DOHH2 (cell line): Measurements from ENCODE around the gene MEPE.

ENCODE experiments used
- H3F3A ChIP-seq: fragments of 200-600 bp; sonication (generic), shearing (Covaris generic); 2 replicates; pipeline ENCODE4 v1.6.0; 2016; ENCODE audit warnings: antibody characterized with exemption, mild to moderate bottlenecking; ENCODE audit not compliant: control insufficient read depth, insufficient read depth
- H3K27ac ChIP-seq: fragments of 200-600 bp; sonication (generic); 2 replicates; pipeline ENCODE4 v1.5.1; 2014; ENCODE audit warnings: low read depth, mild to moderate bottlenecking, low read length, moderate library complexity
- H3K27me3 ChIP-seq: fragments of 200-600 bp; sonication (generic); 2 replicates; pipeline ENCODE4 v1.6.1; 2014; ENCODE audit warnings: mild to moderate bottlenecking, low read length, mixed read lengths; ENCODE audit not compliant: control insufficient read depth
- H3K36me3 ChIP-seq: fragments of 200-600 bp; sonication (generic); 2 replicates; pipeline ENCODE4 v1.6.1; 2014; ENCODE audit warnings: mild to moderate bottlenecking, low read length, moderate library complexity, mixed read lengths; ENCODE audit not compliant: control insufficient read depth
- H3K4me1 ChIP-seq: fragments of 200-600 bp; sonication (generic); 2 replicates; pipeline ENCODE4 v1.6.1; 2014; ENCODE audit warnings: mild to moderate bottlenecking, low read length, mixed read lengths; ENCODE audit not compliant: control insufficient read depth
- H3K4me2 ChIP-seq: fragments of 200-600 bp; sonication (generic); 2 replicates; pipeline ENCODE4 v1.6.0; 2014; ENCODE audit warnings: mild to moderate bottlenecking, low read length, moderate library complexity
- H3K4me3 ChIP-seq: fragments of 200-600 bp; sonication (generic); 2 replicates; pipeline ENCODE4 v1.5.1; 2014; ENCODE audit warnings: mild to moderate bottlenecking, low read length, mixed read lengths
- H3K79me2 ChIP-seq: fragments of 200-600 bp; sonication (generic); 2 replicates; pipeline ENCODE4 v1.6.1; 2014; ENCODE audit warnings: mild to moderate bottlenecking, low read length, mixed read lengths; ENCODE audit not compliant: control insufficient read depth
- H3K9me2 ChIP-seq: fragments of 200-600 bp; sonication (generic); replicated peaks from 2 replicates; pipeline ENCODE4 v1.6.1; 2014; ENCODE audit warnings: mild to moderate bottlenecking, low read length, mixed read lengths; ENCODE audit not compliant: control insufficient read depth
- H3K9me3 ChIP-seq: fragments of 200-600 bp; sonication (generic); 2 replicates; pipeline ENCODE4 v1.6.1; 2014; ENCODE audit warnings: antibody characterized with exemption, low read length, mixed read lengths; ENCODE audit not compliant: control insufficient read depth, insufficient read depth
- H4K20me1 ChIP-seq: fragments of 200-600 bp; sonication (generic); 2 replicates; pipeline ENCODE4 v1.6.0; 2014; ENCODE audit warnings: low read depth, mild to moderate bottlenecking, antibody characterized with exemption, low read length, moderate library complexity; ENCODE audit not compliant: control insufficient read depth, insufficient read depth
- EZH2phosphoT487 ChIP-seq: fragments of 200-600 bp; sonication (generic); IDR thresholded peaks from 2 replicates; pipeline ENCODE4 v1.6.1; 2017; ENCODE audit warnings: borderline replicate concordance, mild to moderate bottlenecking, antibody characterized with exemption, low read length, moderate library complexity, mixed read lengths
- TF ChIP-seq, protein P1 (sequence below): fragments of 200-600 bp; sonication (generic); IDR thresholded peaks from one replicate; pipeline ENCODE4 v1.5.1; 2014; ENCODE audit warnings: antibody characterized with exemption, mild to moderate bottlenecking, low read depth, low read length; ENCODE audit not compliant: poor library complexity, severe bottlenecking

Gene MEPE

GRCh38 chr4:87864321-87864720 is 31.6 kb downstream of the MEPE start:
- no peaks in the 10 kb centered on the region for H3K27me3 ChIP-seq
- H3K27ac ChIP-seq: no peak overlapping the region
- H4K20me1 ChIP-seq: no peaks in the 10 kb centered on the region
- no peaks in the 10 kb centered on the region for H3K36me3 ChIP-seq
- no peaks in the 10 kb centered on the region for H3K79me2 ChIP-seq
- no peak overlapping the region for H3K4me3 ChIP-seq
- H3K4me2 ChIP-seq: no peak overlapping the region
- peaks cover 4% of the 10 kb centered on the region for H3K4me1 ChIP-seq
- H3F3A ChIP-seq: no peaks in the 10 kb centered on the region
- no peaks in the 10 kb centered on the region for H3K9me3 ChIP-seq
- no peaks in the 10 kb centered on the region for H3K9me2 ChIP-seq
- TF ChIP-seq, protein P1, sequence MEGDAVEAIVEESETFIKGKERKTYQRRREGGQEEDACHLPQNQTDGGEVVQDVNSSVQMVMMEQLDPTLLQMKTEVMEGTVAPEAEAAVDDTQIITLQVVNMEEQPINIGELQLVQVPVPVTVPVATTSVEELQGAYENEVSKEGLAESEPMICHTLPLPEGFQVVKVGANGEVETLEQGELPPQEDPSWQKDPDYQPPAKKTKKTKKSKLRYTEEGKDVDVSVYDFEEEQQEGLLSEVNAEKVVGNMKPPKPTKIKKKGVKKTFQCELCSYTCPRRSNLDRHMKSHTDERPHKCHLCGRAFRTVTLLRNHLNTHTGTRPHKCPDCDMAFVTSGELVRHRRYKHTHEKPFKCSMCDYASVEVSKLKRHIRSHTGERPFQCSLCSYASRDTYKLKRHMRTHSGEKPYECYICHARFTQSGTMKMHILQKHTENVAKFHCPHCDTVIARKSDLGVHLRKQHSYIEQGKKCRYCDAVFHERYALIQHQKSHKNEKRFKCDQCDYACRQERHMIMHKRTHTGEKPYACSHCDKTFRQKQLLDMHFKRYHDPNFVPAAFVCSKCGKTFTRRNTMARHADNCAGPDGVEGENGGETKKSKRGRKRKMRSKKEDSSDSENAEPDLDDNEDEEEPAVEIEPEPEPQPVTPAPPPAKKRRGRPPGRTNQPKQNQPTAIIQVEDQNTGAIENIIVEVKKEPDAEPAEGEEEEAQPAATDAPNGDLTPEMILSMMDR: no peak
- TF ChIP-seq EZH2phosphoT487: no peak

- Histone ChIP-seq H3K27me3 (no peaks in the 10 kb centered on the region), H3K79me2 (no peaks in the 10 kb centered on the region), H3K9me2 (no peaks in the 10 kb centered on the region), H3K36me3 (no peaks in the 10 kb centered on the region), H4K20me1 (no peaks in the 10 kb centered on the region), H3K4me2 (no peak overlapping the region), H3K9me3 (no peaks in the 10 kb centered on the region), H3K27ac (no peak overlapping the region), H3F3A (no peaks in the 10 kb centered on the region), H3K4me1 (peaks cover under 1% of the 10 kb centered on the region), H3K4me3 (no peak overlapping the region)
- TF ChIP-seq, protein P1: no peak
- TF ChIP-seq EZH2phosphoT487: no peak
These were observed 32.5 kb downstream of the MEPE start for GRCh38 chr4:87865288-87865687.

DNA sequence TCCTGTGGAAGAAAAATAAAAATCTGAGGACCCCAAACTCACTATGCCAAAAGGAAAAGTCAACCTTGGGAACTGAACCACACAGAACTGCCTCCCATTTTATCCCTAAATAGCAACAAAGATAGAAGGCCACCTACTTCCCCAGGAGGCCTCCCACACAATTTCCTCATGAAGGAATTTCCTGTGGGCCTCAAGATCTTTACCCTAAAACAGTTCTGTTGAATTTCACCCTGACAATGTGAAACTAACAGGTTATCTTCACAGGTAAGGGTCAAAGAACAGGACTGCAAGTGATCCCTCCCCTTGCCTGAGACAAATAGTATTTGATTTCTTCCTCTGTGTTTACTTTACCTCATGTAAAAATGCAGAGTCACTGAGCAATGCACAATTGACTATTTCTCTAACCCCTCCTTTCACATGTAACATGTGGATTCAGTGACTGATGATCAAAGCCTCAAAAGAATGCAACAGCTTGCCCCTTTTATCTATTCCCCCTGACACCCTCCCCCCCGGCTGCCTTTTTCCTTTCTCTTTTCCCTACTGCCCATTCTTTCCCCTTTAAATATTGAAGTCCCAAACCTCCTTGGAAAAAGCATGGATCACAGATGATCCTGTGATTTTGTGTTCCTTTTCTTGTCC is 33.3 kb downstream of the MEPE start:
- Histone ChIP-seq H3K4me1 (peaks cover 5% of the 10 kb centered on the region), H3K4me3 (no peak overlapping the region), H3K27me3 (no peaks in the 10 kb centered on the region), H3K9me3 (no peaks in the 10 kb centered on the region), H3K4me2 (no peak overlapping the region), H3K27ac (no peak overlapping the region), H4K20me1 (no peaks in the 10 kb centered on the region), H3K36me3 (no peaks in the 10 kb centered on the region), H3K79me2 (no peaks in the 10 kb centered on the region), H3F3A (no peaks in the 10 kb centered on the region), H3K9me2 (no peaks in the 10 kb centered on the region)
- TF ChIP-seq, protein P1: no peak
- no peak for TF ChIP-seq EZH2phosphoT487
